ENCODE measurements around the gene DKK3.
A peak's percentile ranks its signal among the peaks of the same experiment; 100 is the strongest.

DKK3 gene

GRCh38 chr11:12031856-12032544 is 23.6 kb upstream of the DKK3 start:
- no peak for DNase-seq (ENCODE audit: insufficient read length, low spot score)
- TF ChIP-seq POLR2A (IDR thresholded peaks at IDR 0.05; ENCODE audit: low read depth, low read length) (no peak), PAX5 (IDR thresholded peaks at IDR 0.05; ENCODE audit: insufficient read depth, low read length, severe bottlenecking) (no peak), TAF1 (IDR thresholded peaks at IDR 0.05; ENCODE audit: low read depth, low read length) (no peak), SPI1 (IDR thresholded peaks at IDR 0.05; ENCODE audit: low read depth, low read length) (no peak), POU2F2 (IDR thresholded peaks at IDR 0.05; ENCODE audit: low read depth, low read length) (no peak), POLR2AphosphoS5 (IDR thresholded peaks at IDR 0.05; ENCODE audit: low read depth, low read length) (no peak)
- FAIRE-seq, result no peak

GRCh38 chr11:12029738-12030363 is 21.4 kb upstream of the DKK3 start:
- DNase-seq (ENCODE audit: insufficient read length, low spot score) (no peak), FAIRE-seq (no peak)
- TF ChIP-seq POU2F2 (IDR thresholded peaks at IDR 0.05; ENCODE audit: low read depth, low read length), result no peak
- no peak for TF ChIP-seq SPI1 (IDR thresholded peaks at IDR 0.05; ENCODE audit: low read depth, low read length)
- no peak for TF ChIP-seq POLR2AphosphoS5 (IDR thresholded peaks at IDR 0.05; ENCODE audit: low read depth, low read length)

GRCh38 chr11:12029119-12029518 is 20.7 kb upstream of the DKK3 start:
- no peak for DNase-seq (ENCODE audit: insufficient read length, low spot score)
- TF ChIP-seq POLR2AphosphoS5 (IDR thresholded peaks at IDR 0.05; ENCODE audit: low read depth, low read length) (no peak), PAX5 (IDR thresholded peaks at IDR 0.05; ENCODE audit: insufficient read depth, low read length, severe bottlenecking) (no peak), POLR2A (IDR thresholded peaks at IDR 0.05; ENCODE audit: low read depth, low read length) (no peak), SPI1 (IDR thresholded peaks at IDR 0.05; ENCODE audit: low read depth, low read length) (no peak), POU2F2 (IDR thresholded peaks at IDR 0.05; ENCODE audit: low read depth, low read length) (no peak), TAF1 (IDR thresholded peaks at IDR 0.05; ENCODE audit: low read depth, low read length) (no peak)
- no peak for FAIRE-seq

- no peak for TF ChIP-seq TAF1 (IDR thresholded peaks at IDR 0.05; ENCODE audit: low read depth, low read length)
- no peak for TF ChIP-seq POLR2AphosphoS5 (IDR thresholded peaks at IDR 0.05; ENCODE audit: low read depth, low read length)
- TF ChIP-seq POLR2A (IDR thresholded peaks at IDR 0.05; ENCODE audit: low read depth, low read length), result no peak
- no peak for TF ChIP-seq POU2F2 (IDR thresholded peaks at IDR 0.05; ENCODE audit: low read depth, low read length)
- TF ChIP-seq PAX5 (IDR thresholded peaks at IDR 0.05; ENCODE audit: insufficient read depth, low read length, severe bottlenecking), result no peak
- no peak for TF ChIP-seq SPI1 (IDR thresholded peaks at IDR 0.05; ENCODE audit: low read depth, low read length)
- DNase-seq (ENCODE audit: insufficient read length, low spot score) (no peak), FAIRE-seq (no peak)
These were observed 19.9 kb upstream of the DKK3 start for GRCh38 chr11:12028303-12028702.

GRCh38 chr11:12026331-12027211 is 18.1 kb upstream of the DKK3 start:
- DNase-seq (ENCODE audit: insufficient read length, low spot score), result no peak
- FAIRE-seq, result no peak

GRCh38 chr11:12024254-12024926 is 16.0 kb upstream of the DKK3 start:
- TF ChIP-seq POLR2AphosphoS5 (IDR thresholded peaks at IDR 0.05; ENCODE audit: low read depth, low read length) (no peak), SPI1 (IDR thresholded peaks at IDR 0.05; ENCODE audit: low read depth, low read length) (0 out of 2 replicates have a peak, but pooled peaks have one; percentile 14), TAF1 (IDR thresholded peaks at IDR 0.05; ENCODE audit: low read depth, low read length) (no peak), POU2F2 (IDR thresholded peaks at IDR 0.05; ENCODE audit: low read depth, low read length) (no peak), POLR2A (IDR thresholded peaks at IDR 0.05; ENCODE audit: low read depth, low read length) (no peak), PAX5 (IDR thresholded peaks at IDR 0.05; ENCODE audit: insufficient read depth, low read length, severe bottlenecking) (no peak)
- DNase-seq (ENCODE audit: insufficient read length, low spot score) (no peak), FAIRE-seq (no peak)

More at GRCh38 chr11:12026331-12027211, 18.1 kb upstream of the DKK3 start:
- TF ChIP-seq PAX5 (IDR thresholded peaks at IDR 0.05; ENCODE audit: insufficient read depth, low read length, severe bottlenecking) (no peak), SPI1 (IDR thresholded peaks at IDR 0.05; ENCODE audit: low read depth, low read length) (peak; percentile 74)

GRCh38 chr11:12023015-12023414 is 14.6 kb upstream of the DKK3 start:
- TF ChIP-seq POLR2A (IDR thresholded peaks at IDR 0.05; ENCODE audit: low read depth, low read length) (no peak), SPI1 (IDR thresholded peaks at IDR 0.05; ENCODE audit: low read depth, low read length) (no peak), PAX5 (IDR thresholded peaks at IDR 0.05; ENCODE audit: insufficient read depth, low read length, severe bottlenecking) (no peak), TAF1 (IDR thresholded peaks at IDR 0.05; ENCODE audit: low read depth, low read length) (no peak)
- DNase-seq (ENCODE audit: insufficient read length, low spot score) (no peak), FAIRE-seq (no peak)

GRCh38 chr11:12020546-12020945 is 12.1 kb upstream of the DKK3 start:
- TF ChIP-seq SPI1 (IDR thresholded peaks at IDR 0.05; ENCODE audit: low read depth, low read length), result no peak
- no peak for TF ChIP-seq POLR2A (IDR thresholded peaks at IDR 0.05; ENCODE audit: low read depth, low read length)
- no peak for TF ChIP-seq TAF1 (IDR thresholded peaks at IDR 0.05; ENCODE audit: low read depth, low read length)
- no peak for TF ChIP-seq POLR2AphosphoS5 (IDR thresholded peaks at IDR 0.05; ENCODE audit: low read depth, low read length)
- TF ChIP-seq POU2F2 (IDR thresholded peaks at IDR 0.05; ENCODE audit: low read depth, low read length), result no peak
- no peak for TF ChIP-seq PAX5 (IDR thresholded peaks at IDR 0.05; ENCODE audit: insufficient read depth, low read length, severe bottlenecking)
- DNase-seq (ENCODE audit: insufficient read length, low spot score) (no peak), FAIRE-seq (no peak)

GRCh38 chr11:12019866-12020416 is 11.5 kb upstream of the DKK3 start:
- DNase-seq (ENCODE audit: insufficient read length, low spot score) (no peak), FAIRE-seq (no peak)
- no peak for TF ChIP-seq POLR2AphosphoS5 (IDR thresholded peaks at IDR 0.05; ENCODE audit: low read depth, low read length)
- no peak for TF ChIP-seq POU2F2 (IDR thresholded peaks at IDR 0.05; ENCODE audit: low read depth, low read length)
- TF ChIP-seq POLR2A (IDR thresholded peaks at IDR 0.05; ENCODE audit: low read depth, low read length), result no peak
- no peak for TF ChIP-seq PAX5 (IDR thresholded peaks at IDR 0.05; ENCODE audit: insufficient read depth, low read length, severe bottlenecking)
- TF ChIP-seq TAF1 (IDR thresholded peaks at IDR 0.05; ENCODE audit: low read depth, low read length), result no peak
- TF ChIP-seq SPI1 (IDR thresholded peaks at IDR 0.05; ENCODE audit: low read depth, low read length), result no peak
